Measurements from ENCODE around the gene PSME1. TPM values are rescaled to one million over a fixed set of nuclear protein-coding genes. Genes with fewer than 3 reads are reported as not detected.

PSME1 gene
- total and polyA plus RNA-seq, 2 donors (not counting 3 experiments of a cell fraction or from before 2014, with no cell fraction given): 98.1 to 135 TPM

DNA sequence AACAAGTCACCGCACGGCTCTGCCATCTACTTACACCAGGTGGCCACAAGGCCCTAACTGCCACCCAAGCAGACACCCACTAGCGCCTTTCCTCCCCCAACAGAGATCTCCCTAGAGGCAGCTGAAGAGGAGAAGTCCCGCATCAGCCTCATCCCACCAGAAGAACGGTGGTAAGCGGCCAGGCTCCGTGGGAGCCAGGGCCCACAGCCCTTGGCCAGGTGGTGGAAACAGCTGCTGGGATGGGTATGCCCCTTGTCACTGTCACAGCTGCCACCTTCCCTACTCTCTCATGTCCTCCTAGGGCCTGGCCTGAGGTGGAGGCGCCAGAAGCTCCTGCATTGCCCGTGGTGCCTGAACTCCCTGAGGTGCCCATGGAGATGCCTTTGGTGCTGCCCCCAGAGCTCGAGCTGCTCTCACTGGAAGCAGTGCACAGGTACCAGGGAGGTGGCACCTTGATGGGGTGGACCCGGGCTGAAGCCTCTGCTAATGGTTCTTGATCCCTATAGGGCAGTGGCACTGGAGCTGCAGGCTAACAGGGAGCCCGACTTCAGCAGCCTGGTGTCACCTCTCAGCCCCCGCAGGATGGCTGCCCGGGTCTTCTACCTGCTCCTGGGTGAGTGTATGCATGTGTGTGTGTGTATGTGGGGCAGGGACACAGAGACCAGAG is 43.4 kb downstream of the PSME1 start:
- Histone ChIP-seq H3K27me3 (ENCODE audit: control insufficient read depth in 2 of 2, insufficient read depth in 2 of 2, low read length in 2 of 2) (no peaks in the 10 kb centered on the region), H3K4me2 (ENCODE audit: insufficient read depth, low read length) (no peak overlapping the region), H3K9me3 (replicated peaks; ENCODE audit: control insufficient read depth, insufficient read depth, low read length) (no peaks in the 10 kb centered on the region), H3K4me1 (ENCODE audit: control insufficient read depth, extremely low read depth, insufficient read depth, low read length) (no peaks in the 10 kb centered on the region), H3K9ac (replicated peaks; ENCODE audit: extremely low read depth, insufficient read depth, low read length) (no peak overlapping the region), H3K27ac (ENCODE audit: insufficient read depth, low read depth, low read length) (peak overlapping the region; percentile 30), H4K20me1 (replicated peaks; ENCODE audit: control insufficient read depth, extremely low read depth, insufficient read depth, low read length) (no peaks in the 10 kb centered on the region), H3K9me1 (replicated peaks; ENCODE audit: control insufficient read depth, extremely low read depth, insufficient read depth, low read length) (no peaks in the 10 kb centered on the region), H3K79me2 (ENCODE audit: control insufficient read depth, insufficient read depth, low read length) (no peaks in the 10 kb centered on the region), H3K4me3 (replicated peaks in 1 of 3; ENCODE audit: insufficient read depth in 1 of 3, low read depth in 1 of 3, low read length in 3 of 3) (no peak overlapping the region), H2AFZ (ENCODE audit: low read depth, low read length) (no peak overlapping the region), H3K36me3 (ENCODE audit: control insufficient read depth in 2 of 2, extremely low read depth in 1 of 2, insufficient read depth in 2 of 2, low read length in 2 of 2) (peaks cover 0 to 29% of the 10 kb centered on the region in 2 experiments)
- ChIA-PET POLR2A (no interaction called here), CTCF (interaction anchor here (0.8 to 2.4 kb wide), 3 partner anchors 9 to 44 kb away, joined by 3 to 9 read pairs (median 5); partner anchors contain the start of genes IPO4, IRF9 and PSME1)
- TF ChIP-seq FOS (IDR thresholded peaks at IDR 0.05; ENCODE audit: borderline replicate concordance, insufficient read depth, low read length) (no peak), POLR2AphosphoS5 (IDR thresholded peaks at IDR 0.05; ENCODE audit: insufficient read depth, low read depth, low read length) (no peak), MYC (IDR thresholded peaks at IDR 0.05; ENCODE audit: low read depth, low read length) (no peak), POLR2A (IDR thresholded peaks at IDR 0.05; ENCODE audit: low read depth, low read length) (no peak)
- TF ChIP-seq, protein P1, sequence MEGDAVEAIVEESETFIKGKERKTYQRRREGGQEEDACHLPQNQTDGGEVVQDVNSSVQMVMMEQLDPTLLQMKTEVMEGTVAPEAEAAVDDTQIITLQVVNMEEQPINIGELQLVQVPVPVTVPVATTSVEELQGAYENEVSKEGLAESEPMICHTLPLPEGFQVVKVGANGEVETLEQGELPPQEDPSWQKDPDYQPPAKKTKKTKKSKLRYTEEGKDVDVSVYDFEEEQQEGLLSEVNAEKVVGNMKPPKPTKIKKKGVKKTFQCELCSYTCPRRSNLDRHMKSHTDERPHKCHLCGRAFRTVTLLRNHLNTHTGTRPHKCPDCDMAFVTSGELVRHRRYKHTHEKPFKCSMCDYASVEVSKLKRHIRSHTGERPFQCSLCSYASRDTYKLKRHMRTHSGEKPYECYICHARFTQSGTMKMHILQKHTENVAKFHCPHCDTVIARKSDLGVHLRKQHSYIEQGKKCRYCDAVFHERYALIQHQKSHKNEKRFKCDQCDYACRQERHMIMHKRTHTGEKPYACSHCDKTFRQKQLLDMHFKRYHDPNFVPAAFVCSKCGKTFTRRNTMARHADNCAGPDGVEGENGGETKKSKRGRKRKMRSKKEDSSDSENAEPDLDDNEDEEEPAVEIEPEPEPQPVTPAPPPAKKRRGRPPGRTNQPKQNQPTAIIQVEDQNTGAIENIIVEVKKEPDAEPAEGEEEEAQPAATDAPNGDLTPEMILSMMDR (IDR thresholded peaks at IDR 0.05; ENCODE audit: extremely low read depth in 1 of 2, insufficient read depth in 1 of 2, low read depth in 1 of 2, low read length in 2 of 2): no peak
- dilution Hi-C loops (cut with MboI; ENCODE audit: extremely low pct_ligation_motif_present, low sequenced_read_pairs): no loop called here
- no TSS peak for BruUV-seq (replicated peaks)
- DNase-seq (ENCODE audit: low read depth, low spot score): no peak
- intact Hi-C loops (cut with micrococcal nuclease): no loop called here
- FAIRE-seq: no peak

Measured in endothelial cell of umbilical vein (primary cell).